ENCODE data around the gene RPL31.

DNA sequence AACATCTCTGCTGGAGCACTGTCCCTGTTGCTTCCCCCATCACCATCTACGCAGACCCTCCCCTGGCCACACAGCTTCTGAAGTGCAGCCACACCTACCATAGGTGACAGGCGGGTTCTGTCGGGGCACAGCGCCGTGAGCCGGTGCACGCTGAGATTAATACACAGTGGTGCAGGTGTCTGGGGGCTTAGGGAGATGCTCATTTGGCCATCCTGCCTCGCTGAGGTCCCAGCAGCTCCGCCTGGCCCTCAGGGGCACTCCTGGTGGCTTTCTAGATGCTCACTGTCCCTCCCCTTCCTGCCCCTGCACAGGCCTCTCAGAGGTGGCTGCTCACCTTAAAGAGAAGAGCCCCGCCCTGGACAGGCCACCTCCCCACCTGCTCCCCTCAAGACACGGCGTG is 18.9 kb upstream of the RPL31 start:
- no peak for TF ChIP-seq CTCF (conservative IDR thresholded peaks at IDR 0.05 in 1 of 2, IDR thresholded peaks at IDR 0.05 in 1 of 2; ENCODE audit: low read depth in 1 of 2, low read length in 2 of 2)
- TF ChIP-seq EZH2 (IDR thresholded peaks at IDR 0.05; ENCODE audit: low read length, missing control alignments) = no peak

Data from fibroblast of lung (primary cell).